Measurements from ENCODE around the gene CDC6.

The CDC6 gene

GRCh38 chr17:40344421-40345160 is 56.9 kb downstream of the CDC6 start:
- Histone ChIP-seq H3K4me1 (ENCODE audit: control insufficient read depth, insufficient read depth, low read length, poor library complexity, severe bottlenecking) (peaks cover 50% of the 10 kb centered on the region), H3K27ac (ENCODE audit: low read depth, low read length, severe bottlenecking) (peak overlapping the region; percentile 93), H3K9me3 (ENCODE audit: control insufficient read depth, low read length) (no peaks in the 10 kb centered on the region), H3K4me3 (ENCODE audit: extremely low read depth, insufficient read depth, low read length, poor library complexity, severe bottlenecking) (peak overlapping the region; percentile 80), H3K36me3 (ENCODE audit: control insufficient read depth, insufficient read depth, low read length) (peaks cover 17% of the 10 kb centered on the region)
- whole genome bisulfite sequencing, 2 experiments (ENCODE audit: insufficient coverage in 2 of 2), result 60 to 69% methylated on average over 2 to 4 of the region's 7 CpGs

GRCh38 chr17:40345161-40345993 is 57.7 kb downstream of the CDC6 start:
- peak overlapping the region; percentile 80 for H3K4me3 ChIP-seq (ENCODE audit: extremely low read depth, insufficient read depth, low read length, poor library complexity, severe bottlenecking)
- peak overlapping the region; percentile 93 for H3K27ac ChIP-seq (ENCODE audit: low read depth, low read length, severe bottlenecking)
- peaks cover 20% of the 10 kb centered on the region for H3K36me3 ChIP-seq (ENCODE audit: control insufficient read depth, insufficient read depth, low read length)
- H3K4me1 ChIP-seq (ENCODE audit: control insufficient read depth, insufficient read depth, low read length, poor library complexity, severe bottlenecking), result peaks cover 58% of the 10 kb centered on the region
- no peaks in the 10 kb centered on the region for H3K9me3 ChIP-seq (ENCODE audit: control insufficient read depth, low read length)
- WGBS, 2 experiments (ENCODE audit: insufficient coverage in 2 of 2), result 1 to 3% methylated on average over 20 to 26 of the region's 45 CpGs

GRCh38 chr17:40345994-40346764 is 58.5 kb downstream of the CDC6 start:
- H3K36me3 ChIP-seq (ENCODE audit: control insufficient read depth, insufficient read depth, low read length), result peaks cover 20% of the 10 kb centered on the region
- peaks cover 64% of the 10 kb centered on the region for H3K4me1 ChIP-seq (ENCODE audit: control insufficient read depth, insufficient read depth, low read length, poor library complexity, severe bottlenecking)
- peak overlapping the region; percentile 80 for H3K4me3 ChIP-seq (ENCODE audit: extremely low read depth, insufficient read depth, low read length, poor library complexity, severe bottlenecking)
- H3K27ac ChIP-seq (ENCODE audit: low read depth, low read length, severe bottlenecking), result peak overlapping the region; percentile 93
- no peaks in the 10 kb centered on the region for H3K9me3 ChIP-seq (ENCODE audit: control insufficient read depth, low read length)
- 43 to 50% methylated on average over 4 to 5 of the region's 11 CpGs for WGBS, 2 experiments (ENCODE audit: insufficient coverage in 2 of 2)

GRCh38 chr17:40346765-40347158 is 59.1 kb downstream of the CDC6 start:
- Histone ChIP-seq H3K36me3 (ENCODE audit: control insufficient read depth, insufficient read depth, low read length) (peaks cover 21% of the 10 kb centered on the region), H3K27ac (ENCODE audit: low read depth, low read length, severe bottlenecking) (peak overlapping the region; percentile 93), H3K4me3 (ENCODE audit: extremely low read depth, insufficient read depth, low read length, poor library complexity, severe bottlenecking) (peak overlapping the region; percentile 80), H3K4me1 (ENCODE audit: control insufficient read depth, insufficient read depth, low read length, poor library complexity, severe bottlenecking) (peaks cover 70% of the 10 kb centered on the region), H3K9me3 (ENCODE audit: control insufficient read depth, low read length) (no peaks in the 10 kb centered on the region)
- WGBS, 2 experiments (ENCODE audit: insufficient coverage in 2 of 2), result 71 to 75% methylated on average over 1 of the region's 1 CpG

GRCh38 chr17:40347319-40348135 is 59.8 kb downstream of the CDC6 start:
- peaks cover 29% of the 10 kb centered on the region for H3K36me3 ChIP-seq (ENCODE audit: control insufficient read depth, insufficient read depth, low read length)
- H3K27ac ChIP-seq (ENCODE audit: low read depth, low read length, severe bottlenecking), result peak overlapping the region; percentile 93
- no peaks in the 10 kb centered on the region for H3K9me3 ChIP-seq (ENCODE audit: control insufficient read depth, low read length)
- no peak overlapping the region for H3K4me3 ChIP-seq (ENCODE audit: extremely low read depth, insufficient read depth, low read length, poor library complexity, severe bottlenecking)
- 8% methylated on average over 2 of the region's 9 CpGs; no CpG with 5 or more reads in 1 of the 2 experiments for WGBS, 2 experiments (ENCODE audit: insufficient coverage in 2 of 2)
- H3K4me1 ChIP-seq (ENCODE audit: control insufficient read depth, insufficient read depth, low read length, poor library complexity, severe bottlenecking), result peaks cover 75% of the 10 kb centered on the region

GRCh38 chr17:40348136-40348504 is 60.4 kb downstream of the CDC6 start:
- no peak overlapping the region for H3K4me3 ChIP-seq (ENCODE audit: extremely low read depth, insufficient read depth, low read length, poor library complexity, severe bottlenecking)
- 20 to 80% methylated on average over 1 of the region's 5 CpGs for WGBS, 2 experiments (ENCODE audit: insufficient coverage in 2 of 2)
- H3K36me3 ChIP-seq (ENCODE audit: control insufficient read depth, insufficient read depth, low read length), result peaks cover 35% of the 10 kb centered on the region
- H3K9me3 ChIP-seq (ENCODE audit: control insufficient read depth, low read length), result no peaks in the 10 kb centered on the region
- H3K27ac ChIP-seq (ENCODE audit: low read depth, low read length, severe bottlenecking), result peak overlapping the region; percentile 71
- H3K4me1 ChIP-seq (ENCODE audit: control insufficient read depth, insufficient read depth, low read length, poor library complexity, severe bottlenecking), result peaks cover 75% of the 10 kb centered on the region

- no peak overlapping the region for H3K4me3 ChIP-seq (ENCODE audit: extremely low read depth, insufficient read depth, low read length, poor library complexity, severe bottlenecking)
- H3K4me1 ChIP-seq (ENCODE audit: control insufficient read depth, insufficient read depth, low read length, poor library complexity, severe bottlenecking), result peaks cover 74% of the 10 kb centered on the region
- peaks cover 41% of the 10 kb centered on the region for H3K36me3 ChIP-seq (ENCODE audit: control insufficient read depth, insufficient read depth, low read length)
- 92 to 93% methylated on average over 8 to 17 of the region's 17 CpGs for WGBS, 2 experiments (ENCODE audit: insufficient coverage in 2 of 2)
- no peaks in the 10 kb centered on the region for H3K9me3 ChIP-seq (ENCODE audit: control insufficient read depth, low read length)
- H3K27ac ChIP-seq (ENCODE audit: low read depth, low read length, severe bottlenecking), result no peak overlapping the region
These were observed 61.1 kb downstream of the CDC6 start for GRCh38 chr17:40348562-40349476.

GRCh38 chr17:40349477-40349894 is 61.8 kb downstream of the CDC6 start:
- Histone ChIP-seq H3K4me1 (ENCODE audit: control insufficient read depth, insufficient read depth, low read length, poor library complexity, severe bottlenecking) (peaks cover 68% of the 10 kb centered on the region), H3K4me3 (ENCODE audit: extremely low read depth, insufficient read depth, low read length, poor library complexity, severe bottlenecking) (no peak overlapping the region), H3K9me3 (ENCODE audit: control insufficient read depth, low read length) (no peaks in the 10 kb centered on the region), H3K27ac (ENCODE audit: low read depth, low read length, severe bottlenecking) (peak overlapping the region; percentile 97), H3K36me3 (ENCODE audit: control insufficient read depth, insufficient read depth, low read length) (peaks cover 48% of the 10 kb centered on the region)
- 87 to 96% methylated on average over 10 of the region's 10 CpGs for WGBS, 2 experiments (ENCODE audit: insufficient coverage in 2 of 2)

- WGBS, 2 experiments (ENCODE audit: insufficient coverage in 2 of 2), result 59 to 73% methylated on average over 16 to 17 of the region's 19 CpGs
- Histone ChIP-seq H3K36me3 (ENCODE audit: control insufficient read depth, insufficient read depth, low read length) (peaks cover 52% of the 10 kb centered on the region), H3K9me3 (ENCODE audit: control insufficient read depth, low read length) (no peaks in the 10 kb centered on the region), H3K27ac (ENCODE audit: low read depth, low read length, severe bottlenecking) (peak overlapping the region; percentile 97), H3K4me3 (ENCODE audit: extremely low read depth, insufficient read depth, low read length, poor library complexity, severe bottlenecking) (no peak overlapping the region), H3K4me1 (ENCODE audit: control insufficient read depth, insufficient read depth, low read length, poor library complexity, severe bottlenecking) (peaks cover 63% of the 10 kb centered on the region)
These were observed 62.4 kb downstream of the CDC6 start for GRCh38 chr17:40349895-40350688.
